ENCODE data around the gene MUSK. TPM values are rescaled to one million over a fixed set of nuclear protein-coding genes. Genes with fewer than 3 reads are reported as not detected.

MUSK gene
- total RNA-seq, 1 donor from 2014 or later, result not detected

GRCh38 chr9:110712955-110713354 is 44.4 kb downstream of the MUSK start:
- Mint-ChIP-seq H3K27ac (ENCODE audit: unreplicated experiment) (no peak overlapping the region), H3K4me3 (ENCODE audit: unreplicated experiment) (no peak overlapping the region), H3K27me3 (ENCODE audit: unreplicated experiment) (no peaks in the 10 kb centered on the region), H3K36me3 (ENCODE audit: unreplicated experiment) (no peaks in the 10 kb centered on the region), H3K4me1 (ENCODE audit: unreplicated experiment) (peaks cover 10% of the 10 kb centered on the region), H3K9me3 (ENCODE audit: unreplicated experiment) (no peaks in the 10 kb centered on the region)
- no peak for TF ChIP-seq CTCF (IDR thresholded peaks at IDR 0.05)
- DNase-seq (ENCODE audit: extremely low spot score, unreplicated experiment), result no peak

DNA sequence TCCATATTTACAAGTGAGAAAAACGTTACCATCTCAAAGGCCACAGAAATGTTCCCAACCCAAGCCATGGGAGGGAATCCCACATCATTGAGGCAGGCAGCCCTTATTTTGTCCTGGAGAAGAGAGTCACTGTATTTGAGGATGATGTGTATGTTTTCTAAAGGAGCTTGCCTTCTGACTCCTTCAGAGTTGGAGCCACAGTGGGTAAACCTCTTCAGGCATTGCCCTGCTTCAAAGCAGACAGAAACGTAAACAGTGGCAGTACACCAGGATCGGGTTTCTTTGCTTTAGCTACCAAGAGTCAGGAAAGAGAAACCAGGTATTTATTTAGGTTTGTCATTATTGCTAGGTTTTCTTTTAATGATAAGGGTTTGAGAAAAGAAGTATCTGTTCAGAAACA is 45.7 kb downstream of the MUSK start:
- H3K27me3 Mint-ChIP-seq (ENCODE audit: unreplicated experiment), result no peaks in the 10 kb centered on the region
- H3K4me3 Mint-ChIP-seq (ENCODE audit: unreplicated experiment), result no peak overlapping the region
- H3K36me3 Mint-ChIP-seq (ENCODE audit: unreplicated experiment), result no peaks in the 10 kb centered on the region
- no peak for TF ChIP-seq CTCF (IDR thresholded peaks at IDR 0.05)
- DNase-seq (ENCODE audit: extremely low spot score, unreplicated experiment), result no peak
- peak overlapping the region; percentile 53 for H3K27ac Mint-ChIP-seq (ENCODE audit: unreplicated experiment)
- H3K4me1 Mint-ChIP-seq (ENCODE audit: unreplicated experiment), result peaks cover 10% of the 10 kb centered on the region
- peaks cover 11% of the 10 kb centered on the region for H3K9me3 Mint-ChIP-seq (ENCODE audit: unreplicated experiment)

GRCh38 chr9:110728058-110728457 is 59.5 kb downstream of the MUSK start:
- no peak for DNase-seq (ENCODE audit: extremely low spot score, unreplicated experiment)
- peaks cover 4% of the 10 kb centered on the region for H3K9me3 Mint-ChIP-seq (ENCODE audit: unreplicated experiment)

GRCh38 chr9:110729641-110730040 is 61.0 kb downstream of the MUSK start:
- Mint-ChIP-seq H3K9me3 (ENCODE audit: unreplicated experiment) (peaks cover 4% of the 10 kb centered on the region), H3K4me1 (ENCODE audit: unreplicated experiment) (no peaks in the 10 kb centered on the region), H3K27me3 (ENCODE audit: unreplicated experiment) (no peaks in the 10 kb centered on the region), H3K4me3 (ENCODE audit: unreplicated experiment) (no peak overlapping the region), H3K27ac (ENCODE audit: unreplicated experiment) (no peak overlapping the region), H3K36me3 (ENCODE audit: unreplicated experiment) (peaks cover 3% of the 10 kb centered on the region)
- no peak for DNase-seq (ENCODE audit: extremely low spot score, unreplicated experiment)
- TF ChIP-seq CTCF (IDR thresholded peaks at IDR 0.05), result no peak

More at GRCh38 chr9:110728058-110728457, 59.5 kb downstream of the MUSK start:
- TF ChIP-seq CTCF (IDR thresholded peaks at IDR 0.05), result no peak
- H3K4me3 Mint-ChIP-seq (ENCODE audit: unreplicated experiment), result no peak overlapping the region
- H3K36me3 Mint-ChIP-seq (ENCODE audit: unreplicated experiment), result peaks cover 1% of the 10 kb centered on the region
- no peaks in the 10 kb centered on the region for H3K27me3 Mint-ChIP-seq (ENCODE audit: unreplicated experiment)
- H3K27ac Mint-ChIP-seq (ENCODE audit: unreplicated experiment), result no peak overlapping the region
- no peaks in the 10 kb centered on the region for H3K4me1 Mint-ChIP-seq (ENCODE audit: unreplicated experiment)

GRCh38 chr9:110731437-110732028 is 62.9 kb downstream of the MUSK start:
- Mint-ChIP-seq H3K4me3 (ENCODE audit: unreplicated experiment) (no peak overlapping the region), H3K27me3 (ENCODE audit: unreplicated experiment) (no peaks in the 10 kb centered on the region), H3K27ac (ENCODE audit: unreplicated experiment) (no peak overlapping the region), H3K36me3 (ENCODE audit: unreplicated experiment) (peaks cover 2% of the 10 kb centered on the region), H3K4me1 (ENCODE audit: unreplicated experiment) (no peaks in the 10 kb centered on the region), H3K9me3 (ENCODE audit: unreplicated experiment) (peaks cover 6% of the 10 kb centered on the region)
- no peak for DNase-seq (ENCODE audit: extremely low spot score, unreplicated experiment)
- no peak for TF ChIP-seq CTCF (IDR thresholded peaks at IDR 0.05)

All from osteocyte (in vitro differentiated cells).